ENCODE results near the gene WBP4.

Gene WBP4

DNA sequence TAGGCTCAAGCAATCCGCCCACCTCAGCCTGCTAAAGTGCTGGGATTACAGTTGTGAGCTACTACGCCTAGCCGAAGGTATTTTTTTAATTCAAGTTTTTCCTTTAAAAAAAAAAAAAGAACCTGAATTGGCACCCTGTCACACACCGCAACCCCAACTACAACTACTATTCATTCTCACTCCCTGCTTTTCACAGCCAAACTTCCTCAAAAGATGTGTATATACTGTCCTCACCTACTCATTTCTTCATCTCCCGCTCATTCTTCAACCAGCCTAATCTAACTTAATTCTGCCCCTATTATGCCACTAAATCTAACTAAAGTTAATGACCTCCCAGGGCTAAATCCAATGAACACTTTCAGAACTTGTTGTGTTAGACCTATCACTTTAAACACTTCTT, 12.7 kb upstream of the WBP4 start:
- DNase-seq (ENCODE audit: low spot score): no peak

- DNase-seq (ENCODE audit: low spot score): no peak
Observed at GRCh38 chr13:41049480-41050440, 11.5 kb upstream of the WBP4 start.

DNA sequence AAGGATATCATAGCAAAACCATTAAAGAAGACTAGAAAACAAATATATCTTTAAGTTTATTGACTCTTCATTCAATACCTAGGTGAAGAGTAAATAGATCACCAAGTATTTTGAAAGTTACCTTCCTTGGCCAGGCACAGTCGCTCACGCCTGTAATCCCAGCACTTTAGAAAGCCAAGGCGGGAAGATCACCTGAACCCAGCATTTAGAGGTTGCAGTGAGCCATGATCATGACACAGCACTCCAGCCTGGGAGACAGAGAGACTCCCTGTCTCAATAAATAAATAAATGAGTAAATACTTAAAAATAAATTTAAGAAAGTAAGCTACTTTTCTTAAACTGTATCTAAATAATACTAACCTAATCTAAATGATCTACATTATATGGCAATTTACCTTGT, 8.9 kb upstream of the WBP4 start:
- no peak for DNase-seq (ENCODE audit: low spot score)

DNA sequence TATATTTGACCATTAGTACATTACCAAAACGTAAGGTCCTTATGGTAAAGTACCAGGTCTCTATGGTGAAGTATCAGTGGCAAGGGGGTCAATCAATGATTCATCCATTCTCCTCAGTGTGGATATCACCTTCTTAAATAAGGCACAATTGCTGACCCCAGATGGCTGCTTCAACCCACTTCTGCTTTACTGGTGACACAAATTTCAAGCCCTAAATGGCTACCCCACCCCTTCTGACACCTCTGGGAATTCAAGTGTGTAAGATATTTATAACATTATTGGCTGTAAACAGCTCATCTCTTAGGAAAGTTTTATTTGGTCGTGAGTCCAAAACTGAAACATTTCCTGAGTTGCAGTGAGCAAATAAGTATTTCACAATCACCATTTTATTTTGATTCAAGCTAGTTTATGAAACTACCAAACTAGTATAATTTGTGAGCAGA, 7.9 kb upstream of the WBP4 start:
- no peak for DNase-seq (ENCODE audit: low spot score)

DNA sequence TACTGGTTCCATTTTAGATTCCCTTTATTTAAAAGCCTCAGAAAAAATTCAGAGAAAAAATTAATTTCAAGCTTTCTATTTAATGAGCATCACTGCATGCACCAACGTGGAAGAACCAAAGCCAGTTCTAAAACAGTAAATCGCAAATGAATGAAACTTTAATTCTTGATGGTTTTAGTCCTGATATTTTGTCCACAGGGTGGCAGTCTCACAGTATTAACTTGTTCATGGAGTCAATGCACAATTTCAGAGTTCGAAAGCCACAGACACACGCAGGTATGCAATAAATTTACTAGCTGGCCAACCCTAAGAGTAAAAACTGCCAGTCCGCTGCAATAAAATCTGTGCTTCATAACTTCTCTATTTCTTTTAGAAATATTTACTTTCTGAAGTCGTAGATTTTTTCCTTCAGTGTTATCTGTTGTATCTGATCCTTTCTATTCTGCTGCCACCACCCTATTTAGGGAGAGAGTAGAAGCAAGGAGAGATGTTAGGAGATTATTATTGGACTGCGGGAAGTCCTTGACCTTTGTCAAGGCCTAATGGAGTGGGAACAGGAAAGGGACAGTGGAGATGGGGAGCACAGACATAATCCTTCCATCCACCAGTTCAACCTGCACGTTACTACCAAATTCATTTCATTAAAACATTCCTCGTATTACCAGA, 7.0 kb upstream of the WBP4 start:
- DNase-seq (ENCODE audit: low spot score): peak; percentile 73

GRCh38 chr13:41054919-41055619, 6.2 kb upstream of the WBP4 start:
- DNase-seq (ENCODE audit: low spot score): no peak

- no peak for DNase-seq (ENCODE audit: low spot score)
Observed at GRCh38 chr13:41056194-41056593, 5.1 kb upstream of the WBP4 start.

DNA sequence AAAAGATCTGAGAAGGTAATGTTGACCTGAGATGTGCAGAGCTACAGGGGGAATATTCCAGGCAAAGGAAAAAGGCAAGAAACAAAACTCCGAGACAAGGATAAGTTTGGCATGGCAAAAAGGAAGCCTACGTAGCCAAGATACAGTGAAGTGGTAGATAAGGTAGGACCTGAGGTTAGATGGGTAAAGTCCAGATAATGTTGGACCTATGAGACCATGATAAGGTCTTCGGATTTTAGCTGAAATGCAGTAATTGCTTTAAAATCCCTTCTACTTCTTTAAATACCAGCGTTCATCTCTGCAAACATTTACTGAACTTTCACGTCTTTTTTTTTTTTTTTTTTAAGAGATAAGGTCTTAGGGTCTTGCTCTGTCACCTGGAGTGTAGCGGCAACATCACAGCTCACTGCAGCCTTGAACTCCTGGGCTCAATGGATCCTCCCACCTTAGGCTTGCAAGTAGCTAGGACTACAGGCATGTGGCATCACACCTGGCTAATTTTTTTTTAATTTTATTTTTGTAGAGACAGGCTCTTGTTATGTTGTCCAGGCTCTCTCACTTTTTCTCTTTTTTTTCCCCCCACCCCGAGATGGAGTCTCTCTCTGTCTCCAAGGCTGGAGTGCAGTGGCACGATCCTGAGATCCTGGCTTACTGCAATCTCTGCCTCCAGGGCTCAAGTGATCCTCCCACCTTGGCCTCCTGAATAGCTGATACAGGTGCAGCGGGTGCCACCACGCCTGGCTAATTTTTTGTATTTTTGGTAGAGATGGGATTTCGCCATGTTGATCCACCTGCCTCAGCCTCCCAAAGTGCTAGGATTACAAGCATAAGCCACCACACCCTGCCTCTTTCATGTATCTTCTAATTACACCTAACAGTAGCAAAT, 4.2 kb upstream of the WBP4 start:
- DNase-seq (ENCODE audit: low spot score): no peak

DNA sequence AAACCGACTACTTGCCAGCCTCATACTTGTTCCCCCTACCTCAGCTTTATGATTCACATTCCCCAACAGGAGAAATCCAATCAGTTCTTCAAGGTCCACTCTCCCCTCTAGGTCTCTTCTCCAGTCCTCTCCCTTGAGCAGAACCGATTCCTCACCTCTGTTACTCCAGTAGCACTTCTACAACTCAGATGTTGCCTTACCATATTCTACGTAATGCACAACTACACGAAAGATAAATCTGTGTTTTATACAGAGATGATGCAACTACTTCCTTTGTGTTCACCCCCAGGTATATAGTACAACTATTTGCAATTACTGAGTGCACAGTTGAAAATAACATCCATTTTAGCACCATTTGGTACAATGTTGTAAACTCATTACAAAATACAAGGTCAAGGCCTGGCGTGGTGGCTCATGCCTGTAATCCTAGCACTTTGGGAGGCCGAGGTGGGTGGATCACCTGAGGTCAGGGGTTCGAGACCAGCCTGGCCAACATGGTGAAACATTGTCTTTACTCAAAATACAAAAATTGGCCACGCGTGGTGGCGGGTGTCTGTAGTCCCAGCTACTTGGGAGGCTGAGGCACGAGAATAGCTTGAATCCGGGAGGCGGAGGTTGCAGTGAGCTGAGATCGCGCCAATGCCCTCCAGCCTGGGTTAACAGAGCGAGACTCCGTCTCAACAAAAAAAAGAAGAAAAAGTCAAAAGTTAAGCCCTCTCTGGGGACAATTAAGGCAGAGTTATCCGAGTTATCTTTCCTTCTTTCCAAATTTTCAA, 2.8 kb upstream of the WBP4 start:
- DNase-seq (ENCODE audit: low spot score): no peak

GRCh38 chr13:41059456-41060081, 1.7 kb upstream of the WBP4 start:
- DNase-seq (ENCODE audit: low spot score): peak; percentile 78

DNA sequence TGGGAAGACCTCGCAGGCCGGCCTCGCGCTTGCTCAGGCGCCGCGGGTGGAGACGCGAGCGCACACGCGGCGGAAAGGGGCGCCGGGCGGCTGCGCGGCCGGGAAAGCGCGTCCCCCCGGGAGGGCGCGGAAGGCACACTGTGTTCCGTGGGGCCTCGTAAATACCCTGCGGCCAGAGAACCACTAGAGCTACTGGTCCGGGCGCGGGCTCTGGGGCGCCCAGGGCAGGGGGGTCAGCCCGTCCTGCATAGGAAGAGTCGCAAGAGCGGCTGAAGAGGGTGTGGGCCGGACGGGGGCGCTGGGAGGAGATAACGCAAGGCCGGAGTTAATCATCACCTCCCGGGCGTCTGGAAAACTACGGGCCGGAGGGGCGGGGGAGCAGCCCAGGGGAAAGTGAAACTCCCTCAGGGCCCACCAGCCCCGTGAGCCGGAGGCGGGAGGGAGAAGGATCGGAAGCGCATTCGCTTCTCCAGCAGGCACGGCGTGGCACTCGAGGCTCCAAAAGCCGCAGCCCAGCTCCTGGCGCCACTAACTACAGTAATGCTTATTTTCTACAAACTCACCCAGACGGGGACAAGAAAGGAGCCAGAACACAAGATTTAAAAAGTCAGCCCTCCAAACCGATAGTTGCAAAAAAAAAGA, 1.1 kb upstream of the WBP4 start:
- peak; percentile 88 for DNase-seq (ENCODE audit: low spot score)

DNA sequence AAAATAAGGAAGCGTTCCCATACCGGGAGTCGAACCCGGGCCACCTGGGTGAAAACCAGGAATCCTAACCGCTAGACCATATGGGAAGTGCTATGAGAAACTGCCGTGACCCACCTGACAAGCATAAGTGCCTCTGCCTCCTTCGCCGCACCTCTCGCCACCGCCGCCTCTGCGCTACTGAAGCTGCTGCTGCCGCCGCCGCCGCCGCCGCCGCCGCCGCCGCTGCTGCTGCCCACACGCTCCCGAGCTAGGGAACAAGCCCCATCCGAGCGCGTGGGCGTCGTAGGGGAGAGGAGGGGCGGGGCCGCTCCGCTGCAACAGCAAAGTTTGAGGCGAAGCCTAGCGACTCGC, 610 bp upstream of the WBP4 start:
- peak; percentile 79 for DNase-seq (ENCODE audit: low spot score)

DNA sequence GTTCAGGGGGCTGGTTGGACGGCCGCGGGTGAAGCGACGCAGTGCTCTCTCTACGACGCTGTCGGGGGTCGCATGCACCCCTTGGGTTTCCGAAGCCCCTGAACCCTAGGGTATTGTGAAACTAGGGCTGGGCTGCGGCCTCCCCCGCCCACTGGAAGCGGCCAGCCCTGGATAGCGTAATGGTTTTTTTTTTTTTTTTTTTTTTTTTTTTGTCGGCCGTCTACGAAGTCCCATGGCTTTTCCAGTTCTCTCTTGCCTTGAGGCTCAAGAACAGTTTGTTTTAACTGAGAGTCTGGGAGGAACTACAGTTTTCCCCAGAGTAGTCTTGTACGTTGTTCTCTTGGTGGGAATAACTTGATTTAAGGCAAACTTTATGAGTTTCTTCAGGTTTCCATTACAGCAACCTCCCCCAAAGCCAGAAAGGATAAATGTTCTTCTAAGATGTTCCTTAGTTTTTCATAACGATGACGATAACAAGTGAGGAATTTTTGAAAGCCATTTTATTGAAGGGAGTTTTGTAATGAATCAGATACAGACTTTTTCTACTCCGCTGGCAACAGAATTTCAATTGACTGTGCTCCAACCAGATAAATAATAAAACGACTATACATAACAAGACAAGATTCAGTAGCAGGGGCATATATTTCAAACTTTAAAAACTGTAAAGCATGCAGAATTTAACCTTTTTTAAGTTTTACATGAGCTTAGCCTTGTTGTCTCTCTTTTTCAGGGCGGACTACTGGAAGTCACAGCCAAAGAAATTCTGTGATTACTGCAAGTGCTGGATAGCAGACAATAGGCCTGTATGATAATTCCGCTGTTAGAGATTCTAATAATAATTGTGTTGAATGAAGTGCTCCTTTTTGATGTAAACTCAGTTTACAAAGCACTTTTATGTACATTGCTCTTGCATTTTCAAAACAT, 867 bp downstream of the WBP4 start:
- DNase-seq (ENCODE audit: low spot score): peak; percentile 75

DNA sequence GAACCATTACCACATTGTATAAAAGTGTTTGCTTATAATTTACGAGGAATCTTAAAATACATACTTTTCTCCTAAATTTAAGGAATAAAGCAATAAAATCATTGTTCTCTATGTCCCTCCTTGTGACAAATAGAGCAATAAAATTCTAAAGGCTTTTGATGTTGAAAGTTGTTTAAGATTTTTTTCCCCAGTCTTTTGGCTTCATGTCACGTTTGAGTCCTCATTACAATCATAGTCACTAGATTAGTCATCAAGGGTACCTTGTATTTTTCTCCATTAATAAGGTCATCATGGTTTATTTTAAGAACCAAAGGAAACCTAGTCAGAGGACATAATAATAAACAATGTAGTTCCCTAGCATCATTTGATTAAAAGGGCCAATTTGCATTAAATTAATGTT, 3.2 kb downstream of the WBP4 start:
- DNase-seq (ENCODE audit: low spot score): no peak

DNA sequence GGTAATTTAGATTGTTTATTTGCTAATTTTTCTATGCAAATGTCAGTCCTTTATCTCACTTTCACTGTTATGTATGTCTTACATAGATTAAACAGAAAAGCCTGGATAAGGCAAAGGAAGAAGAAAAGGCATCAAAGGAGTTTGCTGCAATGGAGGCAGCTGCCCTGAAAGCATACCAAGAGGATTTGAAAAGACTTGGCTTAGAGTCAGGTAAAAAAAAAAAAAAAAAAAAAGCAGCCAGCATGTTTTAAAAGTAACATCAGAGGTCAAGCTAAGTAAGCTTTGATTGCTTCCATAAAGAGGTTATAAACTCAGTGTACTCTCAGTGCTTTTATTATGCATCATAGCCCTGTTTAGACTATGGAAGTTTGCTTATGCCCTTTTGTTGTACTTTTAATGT, 3.8 kb downstream of the WBP4 start:
- DNase-seq (ENCODE audit: low spot score): no peak

DNA sequence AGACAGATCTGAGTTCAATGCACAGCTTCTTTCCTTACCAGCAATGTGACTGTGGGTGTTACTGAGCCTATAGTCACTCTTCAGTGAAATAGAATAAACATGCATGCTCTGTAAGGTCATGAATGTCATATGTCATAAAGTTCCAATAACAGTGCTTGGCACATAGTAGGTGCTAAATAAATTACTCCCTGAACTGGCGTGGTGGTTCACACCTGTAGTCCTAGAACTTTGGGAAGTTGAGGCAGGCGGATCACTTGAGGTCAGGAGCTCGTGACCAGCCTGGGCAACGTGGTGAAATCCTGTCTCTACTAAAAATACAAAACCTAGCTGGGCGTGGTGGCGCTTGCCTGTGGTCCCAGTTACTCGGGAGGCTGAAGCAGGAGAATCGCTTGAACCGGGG, 13.2 kb downstream of the WBP4 start:
- no peak for DNase-seq (ENCODE audit: low spot score)

- DNase-seq (ENCODE audit: low spot score): peak; percentile 56
Observed at GRCh38 chr13:41075034-41075433, 13.7 kb downstream of the WBP4 start.

DNA sequence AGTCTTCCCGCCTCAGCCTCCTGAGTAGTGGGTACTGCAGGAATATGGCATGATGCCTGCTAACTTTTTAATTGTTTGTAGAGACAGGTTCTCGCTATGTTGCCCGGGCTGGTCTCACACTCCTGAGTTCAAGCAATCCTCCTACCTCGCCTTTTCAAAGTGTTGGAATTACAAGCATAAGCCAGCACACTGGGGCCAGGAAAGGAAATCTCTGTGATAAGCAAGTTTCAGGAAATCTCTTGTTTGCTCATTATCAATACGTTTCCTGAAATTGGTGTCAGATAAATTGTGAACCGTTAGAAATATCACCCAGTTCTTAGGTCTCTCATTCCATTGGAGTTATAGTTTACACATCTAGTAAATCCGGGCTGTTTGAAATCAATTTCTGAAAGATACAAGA, 14.2 kb downstream of the WBP4 start:
- DNase-seq (ENCODE audit: low spot score): no peak

DNA sequence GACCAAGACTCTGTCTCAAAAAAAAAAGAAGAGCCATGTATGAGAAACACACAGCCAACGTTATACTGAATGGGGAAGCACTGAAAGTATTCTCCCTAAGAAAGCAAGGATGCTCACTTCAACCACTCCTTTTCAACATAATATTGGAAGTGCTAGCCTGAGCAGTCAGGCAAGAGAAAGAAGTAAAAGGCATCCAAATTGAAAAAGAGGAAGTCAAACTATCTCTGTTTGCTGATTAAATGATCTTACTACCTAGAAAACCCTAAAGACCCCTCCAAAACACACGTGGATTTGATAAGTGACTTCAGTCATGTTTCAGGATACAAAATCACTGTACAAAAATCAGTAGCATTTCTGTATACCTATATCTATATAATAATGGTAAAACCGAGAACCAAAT, 16.2 kb downstream of the WBP4 start:
- DNase-seq (ENCODE audit: low spot score): no peak
